Measurements from ENCODE around the gene PPP2CA. TPM values are rescaled to one million over a fixed set of nuclear protein-coding genes. Genes with fewer than 3 reads are reported as not detected.

The PPP2CA gene
- total and polyA plus RNA-seq, 2 of the 8 experiments (the other 6 are each of a cell fraction or from before 2014, with no cell fraction given) = 75.0 to 205 TPM

GRCh38 chr5:134227776-134228175, 1.9 kb upstream of the PPP2CA start (continued):
- TF ChIP-seq PHF8 (conservative IDR thresholded peaks at IDR 0.05; ENCODE audit: low read depth, low read length) = no peak
